ENCODE data around the gene PCDHGA2.
"Not testable (repeated sequence)": the region's sequence is repeated elsewhere in the genome, so short reads cannot be mapped to it uniquely, and the experiment has no call there.

The PCDHGA2 gene

DNA sequence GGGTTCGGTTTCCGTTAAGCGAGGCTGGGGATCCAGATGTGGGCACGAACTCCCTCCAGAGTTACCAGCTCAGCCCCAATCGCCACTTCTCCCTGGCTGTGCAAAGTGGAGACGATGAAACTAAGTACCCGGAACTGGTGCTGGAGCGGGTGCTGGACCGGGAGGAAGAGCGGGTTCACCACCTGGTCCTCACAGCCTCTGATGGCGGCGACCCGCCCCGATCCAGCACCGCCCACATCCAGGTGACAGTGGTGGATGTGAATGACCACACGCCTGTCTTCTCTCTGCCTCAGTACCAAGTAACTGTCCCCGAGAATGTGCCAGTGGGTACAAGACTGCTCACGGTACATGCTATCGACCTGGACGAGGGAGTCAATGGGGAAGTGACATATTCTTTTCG is 44.8 kb downstream of the PCDHGA2 start:
- DNase-seq (ENCODE audit: low read depth): no peak

DNA sequence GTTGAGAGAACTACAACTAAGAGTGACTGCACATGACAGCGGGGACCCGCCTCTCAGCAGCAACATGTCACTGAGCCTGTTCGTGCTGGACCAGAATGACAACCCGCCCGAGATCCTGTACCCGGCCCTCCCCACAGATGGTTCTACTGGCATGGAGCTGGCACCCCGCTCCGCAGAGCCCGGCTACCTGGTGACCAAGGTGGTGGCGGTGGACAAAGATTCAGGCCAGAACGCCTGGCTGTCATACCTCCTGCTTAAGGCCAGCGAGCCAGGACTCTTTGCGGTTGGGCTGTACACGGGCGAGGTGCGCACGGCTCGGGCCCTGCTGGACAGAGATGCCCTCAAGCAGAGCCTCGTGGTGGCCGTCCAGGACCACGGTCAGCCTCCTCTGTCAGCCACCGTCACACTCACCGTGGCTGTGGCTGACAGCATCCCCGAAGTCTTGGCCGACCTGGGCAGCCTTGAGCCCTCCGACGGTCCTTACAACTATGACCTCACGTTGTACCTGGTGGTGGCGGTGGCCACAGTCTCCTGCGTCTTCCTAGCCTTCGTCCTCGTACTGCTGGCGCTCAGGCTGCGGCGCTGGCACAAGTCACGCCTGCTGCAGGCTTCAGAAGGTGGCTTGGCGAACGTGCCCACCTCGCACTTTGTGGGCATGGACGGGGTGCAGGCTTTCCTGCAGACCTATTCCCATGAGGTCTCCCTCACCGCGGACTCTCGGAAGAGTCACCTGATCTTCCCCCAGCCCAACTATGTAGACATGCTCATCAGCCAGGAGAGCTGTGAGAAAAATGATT is 46.1 kb downstream of the PCDHGA2 start:
- DNase-seq (ENCODE audit: low read depth): no peak

GRCh38 chr5:141387557-141388311 is 49.2 kb downstream of the PCDHGA2 start, which contains the start of gene PCDHGB4:
Gene PCDHGB4 (plus strand): TSS chr5:141387698. CDS start chr5:141387885, 187 bp downstream.
- not testable (repeated sequence) for DNase-seq (ENCODE audit: low read depth)

GRCh38 chr5:141388661-141389060 is 50.1 kb downstream of the PCDHGA2 start:
- DNase-seq (ENCODE audit: low read depth): no peak

- no peak for DNase-seq (ENCODE audit: low read depth)
Observed at GRCh38 chr5:141389153-141390042, 50.8 kb downstream of the PCDHGA2 start.

DNA sequence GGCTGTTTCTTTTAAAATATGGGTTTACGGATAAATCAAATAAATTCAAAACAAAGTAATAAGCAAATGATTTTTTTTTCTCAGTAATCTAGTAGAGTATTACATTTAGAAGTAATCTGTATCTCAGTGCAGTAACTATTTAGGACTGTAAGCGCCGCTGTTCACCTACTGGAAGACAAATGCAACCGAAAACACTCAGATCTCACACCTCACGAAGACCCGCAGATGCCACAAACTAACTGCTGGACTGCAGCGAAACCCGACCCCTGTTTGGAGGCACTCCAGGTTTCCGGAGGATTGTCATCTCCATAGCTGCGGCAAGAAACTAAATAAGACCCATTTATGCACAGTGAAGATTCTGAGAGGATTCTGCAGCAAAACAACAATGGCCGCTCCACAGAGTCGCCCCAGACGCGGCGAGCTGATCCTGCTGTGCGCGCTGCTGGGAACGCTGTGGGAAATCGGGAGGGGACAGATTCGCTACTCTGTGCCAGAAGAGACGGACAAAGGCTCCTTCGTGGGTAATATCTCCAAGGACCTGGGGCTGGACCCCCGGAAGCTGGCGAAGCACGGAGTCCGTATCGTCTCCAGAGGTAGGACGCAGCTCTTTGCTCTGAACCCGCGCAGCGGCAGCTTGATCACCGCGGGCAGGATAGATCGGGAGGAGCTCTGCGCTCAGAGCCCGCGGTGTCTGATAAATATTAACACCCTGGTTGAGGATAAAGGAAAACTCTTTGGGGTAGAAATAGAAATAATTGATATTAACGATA is 54.1 kb downstream of the PCDHGA2 start, which contains the start of gene PCDHGA8:
Gene PCDHGA8, plus strand, starts transcription at position 205 of the 770 bp plus-strand sequence. Its CDS starts 181 bp downstream, at position 386.
- DNase-seq (ENCODE audit: low read depth): no peak
